ENCODE results near the gene CNTNAP2.

The CNTNAP2 gene

DNA sequence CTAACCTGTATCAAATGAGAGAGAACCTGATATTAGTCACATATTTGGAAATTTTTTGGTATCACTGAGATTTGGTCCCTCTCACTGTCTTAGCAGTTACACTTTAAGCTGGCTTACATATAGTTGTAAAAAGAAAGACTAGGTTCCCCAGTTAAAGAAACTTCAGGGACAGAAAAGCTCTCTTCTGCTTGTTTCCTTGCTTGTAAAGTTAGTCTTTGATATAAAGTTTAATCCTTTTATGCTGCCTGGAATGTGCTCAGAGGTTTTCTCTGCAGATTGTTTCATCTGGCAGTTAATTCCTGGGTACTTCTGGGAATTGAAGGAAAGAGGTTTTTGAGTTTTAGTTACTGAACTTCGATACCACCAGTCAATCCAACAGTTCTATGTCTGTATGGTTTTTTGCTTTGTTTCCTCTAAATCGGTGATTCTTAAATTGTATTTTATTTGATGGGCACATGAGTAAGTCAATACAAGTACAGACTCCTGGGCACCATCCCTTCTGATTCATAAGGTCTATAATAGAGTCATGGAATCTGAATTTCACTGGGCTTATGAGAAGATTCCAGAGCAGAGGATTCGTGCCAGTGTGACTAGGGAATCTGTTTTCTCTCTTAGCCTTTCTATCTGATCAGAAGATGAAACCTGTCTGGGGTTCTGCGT is 1393.1 kb downstream of the CNTNAP2 start:
- no CpG with 5 or more reads among the region's 4 CpGs for WGBS (ENCODE audit: insufficient coverage)
- ChIA-PET CTCF (no interaction called here), POLR2A (no interaction called here)
- Histone ChIP-seq H3K27me3 (replicated peaks in 2 of 5; ENCODE audit: control insufficient read depth in 4 of 5, insufficient read depth in 5 of 5, low read length in 4 of 5) (no peaks in the 10 kb centered on the region), H3K4me1 (ENCODE audit: control extremely low read depth in 1 of 4, control insufficient read depth in 4 of 4, insufficient read depth in 4 of 4, low read length in 3 of 4) (no peaks in the 10 kb centered on the region), H3K36me3 (ENCODE audit: control insufficient read depth in 4 of 4, insufficient read depth in 4 of 4, low read length in 3 of 4) (no peaks in the 10 kb centered on the region), H3K27ac (ENCODE audit: insufficient read depth in 1 of 2, low read depth in 1 of 2, low read length in 2 of 2, poor library complexity in 1 of 2, severe bottlenecking in 2 of 2) (no peak overlapping the region), H3K4me3 (ENCODE audit: control insufficient read depth in 1 of 7, extremely low read depth in 1 of 7, insufficient read depth in 4 of 7, low read depth in 2 of 7, low read length in 6 of 7) (no peak overlapping the region), H3K9me3 (ENCODE audit: control extremely low read depth in 1 of 5, control insufficient read depth in 4 of 5, insufficient read depth in 2 of 5, low read depth in 1 of 5, low read length in 4 of 5) (no peaks in the 10 kb centered on the region)
- DNase-seq = no peak

DNA sequence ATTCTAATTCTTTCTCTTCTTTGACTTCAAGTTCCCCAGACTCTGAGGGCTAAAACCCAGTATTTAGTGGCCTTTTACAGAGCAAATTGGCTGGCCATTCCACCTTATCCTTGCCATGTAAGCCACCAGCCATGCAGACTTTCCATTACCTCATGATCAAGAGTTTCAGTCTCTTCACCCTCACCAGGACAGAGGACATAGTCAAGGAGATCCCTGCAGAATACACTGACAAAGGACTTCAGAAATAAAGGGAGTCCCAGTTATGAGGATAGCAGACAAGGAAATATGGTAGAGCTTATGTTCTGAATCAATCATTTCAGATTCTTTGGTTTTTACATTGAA is 1393.6 kb downstream of the CNTNAP2 start:
- no peak for DNase-seq
- ChIA-PET CTCF (no interaction called here), POLR2A (no interaction called here)
- no peak overlapping the region for H3K4me3 ChIP-seq (ENCODE audit: control insufficient read depth in 1 of 7, extremely low read depth in 1 of 7, insufficient read depth in 4 of 7, low read depth in 2 of 7, low read length in 6 of 7)
- H3K27ac ChIP-seq (ENCODE audit: insufficient read depth in 1 of 2, low read depth in 1 of 2, low read length in 2 of 2, poor library complexity in 1 of 2, severe bottlenecking in 2 of 2) = no peak overlapping the region
- H3K36me3 ChIP-seq (ENCODE audit: control insufficient read depth in 4 of 4, insufficient read depth in 4 of 4, low read length in 3 of 4) = no peaks in the 10 kb centered on the region
- H3K9me3 ChIP-seq (ENCODE audit: control extremely low read depth in 1 of 5, control insufficient read depth in 4 of 5, insufficient read depth in 2 of 5, low read depth in 1 of 5, low read length in 4 of 5) = no peaks in the 10 kb centered on the region
- H3K27me3 ChIP-seq (replicated peaks in 2 of 5; ENCODE audit: control insufficient read depth in 4 of 5, insufficient read depth in 5 of 5, low read length in 4 of 5) = no peaks in the 10 kb centered on the region
- H3K4me1 ChIP-seq (ENCODE audit: control extremely low read depth in 1 of 4, control insufficient read depth in 4 of 4, insufficient read depth in 4 of 4, low read length in 3 of 4) = no peaks in the 10 kb centered on the region

DNA sequence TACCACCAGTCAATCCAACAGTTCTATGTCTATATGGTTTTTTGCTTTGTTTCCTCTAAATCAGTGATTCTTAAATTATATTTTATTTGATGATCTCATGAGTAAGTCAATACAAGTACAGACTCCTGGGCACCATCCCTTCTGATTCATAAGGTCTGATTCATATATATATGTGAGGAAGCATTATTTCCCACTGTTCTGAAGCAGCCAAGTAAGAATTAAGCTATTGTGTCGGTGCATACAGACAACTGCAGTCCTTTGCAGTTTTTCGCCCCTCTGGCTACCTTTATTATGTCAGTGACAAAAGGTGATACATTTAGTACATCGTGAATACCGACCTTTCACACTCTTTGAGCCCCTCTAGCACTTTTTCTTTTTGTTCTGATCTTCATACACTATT is 1394.3 kb downstream of the CNTNAP2 start:
- CTCF ChIA-PET = interaction anchor here (1.1 kb wide), 1 partner anchor 498 kb away, joined by 3 read pairs; no protein-coding TSS in a partner anchor
- DNase-seq = no peak
- no peak overlapping the region for H3K27ac ChIP-seq (ENCODE audit: insufficient read depth in 1 of 2, low read depth in 1 of 2, low read length in 2 of 2, poor library complexity in 1 of 2, severe bottlenecking in 2 of 2)
- no peaks in the 10 kb centered on the region for H3K4me1 ChIP-seq (ENCODE audit: control extremely low read depth in 1 of 4, control insufficient read depth in 4 of 4, insufficient read depth in 4 of 4, low read length in 3 of 4)
- WGBS (ENCODE audit: insufficient coverage) = 100% methylated on average over 3 of the region's 4 CpGs
- H3K27me3 ChIP-seq (replicated peaks in 2 of 5; ENCODE audit: control insufficient read depth in 4 of 5, insufficient read depth in 5 of 5, low read length in 4 of 5) = no peaks in the 10 kb centered on the region
- no peak overlapping the region for H3K4me3 ChIP-seq (ENCODE audit: control insufficient read depth in 1 of 7, extremely low read depth in 1 of 7, insufficient read depth in 4 of 7, low read depth in 2 of 7, low read length in 6 of 7)
- H3K9me3 ChIP-seq (ENCODE audit: control extremely low read depth in 1 of 5, control insufficient read depth in 4 of 5, insufficient read depth in 2 of 5, low read depth in 1 of 5, low read length in 4 of 5) = no peaks in the 10 kb centered on the region
- H3K36me3 ChIP-seq (ENCODE audit: control insufficient read depth in 4 of 4, insufficient read depth in 4 of 4, low read length in 3 of 4) = no peaks in the 10 kb centered on the region
- POLR2A ChIA-PET = no interaction called here

DNA sequence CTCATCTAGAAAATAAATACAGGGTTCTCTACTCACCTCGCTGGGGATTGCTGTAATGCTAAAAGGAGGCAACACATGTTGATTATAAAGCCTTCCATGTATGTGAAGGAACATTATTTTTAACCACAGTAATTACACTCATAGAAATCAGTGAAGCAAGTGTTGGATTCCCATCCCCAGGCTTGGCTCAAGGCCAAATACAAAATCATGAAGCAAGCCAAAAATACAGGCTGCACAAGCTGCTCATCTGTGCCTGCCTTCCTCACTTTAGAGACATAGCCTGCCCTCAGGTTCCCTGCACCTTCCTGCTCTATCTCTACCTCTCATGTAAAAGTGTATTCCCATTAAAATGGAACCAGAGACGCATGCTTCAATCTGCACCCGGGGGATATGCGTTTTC is 1396.8 kb downstream of the CNTNAP2 start:
- H3K9me3 ChIP-seq (ENCODE audit: control extremely low read depth in 1 of 5, control insufficient read depth in 4 of 5, insufficient read depth in 2 of 5, low read depth in 1 of 5, low read length in 4 of 5) = no peaks in the 10 kb centered on the region
- no peaks in the 10 kb centered on the region for H3K27me3 ChIP-seq (replicated peaks in 2 of 5; ENCODE audit: control insufficient read depth in 4 of 5, insufficient read depth in 5 of 5, low read length in 4 of 5)
- no peaks in the 10 kb centered on the region for H3K4me1 ChIP-seq (ENCODE audit: control extremely low read depth in 1 of 4, control insufficient read depth in 4 of 4, insufficient read depth in 4 of 4, low read length in 3 of 4)
- POLR2A ChIA-PET = no interaction called here
- CTCF ChIA-PET = no interaction called here
- H3K27ac ChIP-seq (ENCODE audit: insufficient read depth in 1 of 2, low read depth in 1 of 2, low read length in 2 of 2, poor library complexity in 1 of 2, severe bottlenecking in 2 of 2) = no peak overlapping the region
- H3K4me3 ChIP-seq (ENCODE audit: control insufficient read depth in 1 of 7, extremely low read depth in 1 of 7, insufficient read depth in 4 of 7, low read depth in 2 of 7, low read length in 6 of 7) = no peak overlapping the region
- DNase-seq = no peak
- WGBS (ENCODE audit: insufficient coverage) = 67% methylated on average over 3 of the region's 4 CpGs
- H3K36me3 ChIP-seq (ENCODE audit: control insufficient read depth in 4 of 4, insufficient read depth in 4 of 4, low read length in 3 of 4) = no peaks in the 10 kb centered on the region

DNA sequence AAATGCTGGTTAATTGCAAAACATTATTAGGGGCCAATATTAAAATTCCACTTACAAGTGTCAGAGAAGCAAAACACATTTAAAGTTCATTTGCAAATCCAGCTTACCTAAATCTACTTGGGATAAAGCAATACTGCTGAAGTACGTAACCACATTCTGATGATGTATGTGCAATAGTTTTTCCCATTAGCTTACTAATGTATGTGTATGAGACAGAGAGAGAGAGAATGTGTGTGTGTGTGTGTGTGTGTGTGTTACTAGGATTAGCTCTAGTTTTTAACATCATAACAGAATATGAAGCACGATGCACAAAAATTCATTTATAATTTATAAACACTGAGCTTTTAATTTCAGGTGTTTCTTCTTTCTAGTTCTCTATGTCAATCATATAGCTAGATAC is 1399.8 kb downstream of the CNTNAP2 start:
- ChIA-PET CTCF (no interaction called here), POLR2A (no interaction called here)
- DNase-seq = no peak

DNA sequence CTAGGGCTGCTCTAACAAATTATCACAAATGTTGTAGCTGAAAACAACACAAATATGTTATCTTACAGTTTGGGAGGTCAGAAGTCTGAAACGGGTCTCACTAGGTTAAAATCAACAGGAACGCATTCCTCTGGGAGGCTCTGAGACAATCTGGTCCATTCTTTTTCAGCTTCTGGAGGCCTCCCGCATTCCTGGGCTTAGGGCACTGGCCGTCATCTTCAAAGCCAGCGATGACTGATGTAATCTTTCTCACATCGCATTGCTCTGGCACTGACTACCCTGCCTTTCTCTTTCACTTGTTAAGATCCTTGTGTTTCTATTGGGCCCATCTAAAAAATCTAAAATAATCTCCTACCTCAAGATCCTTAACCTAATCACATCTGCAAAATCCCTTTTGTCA is 1402.5 kb downstream of the CNTNAP2 start:
- Histone ChIP-seq H3K9me3 (ENCODE audit: control extremely low read depth in 1 of 5, control insufficient read depth in 4 of 5, insufficient read depth in 2 of 5, low read depth in 1 of 5, low read length in 4 of 5) (peaks cover 0 to 1% (median 0%) of the 10 kb centered on the region in 5 experiments), H3K4me1 (ENCODE audit: control extremely low read depth in 1 of 4, control insufficient read depth in 4 of 4, insufficient read depth in 4 of 4, low read length in 3 of 4) (no peaks in the 10 kb centered on the region), H3K27me3 (replicated peaks in 2 of 5; ENCODE audit: control insufficient read depth in 4 of 5, insufficient read depth in 5 of 5, low read length in 4 of 5) (no peaks in the 10 kb centered on the region), H3K27ac (ENCODE audit: insufficient read depth in 1 of 2, low read depth in 1 of 2, low read length in 2 of 2, poor library complexity in 1 of 2, severe bottlenecking in 2 of 2) (no peak overlapping the region), H3K4me3 (ENCODE audit: control insufficient read depth in 1 of 7, extremely low read depth in 1 of 7, insufficient read depth in 4 of 7, low read depth in 2 of 7, low read length in 6 of 7) (no peak overlapping the region), H3K36me3 (ENCODE audit: control insufficient read depth in 4 of 4, insufficient read depth in 4 of 4, low read length in 3 of 4) (no peaks in the 10 kb centered on the region)
- DNase-seq = no peak
- ChIA-PET CTCF (no interaction called here), POLR2A (no interaction called here)
- 98% methylated on average over 6 of the region's 6 CpGs for WGBS (ENCODE audit: insufficient coverage)

More for the DNA sequence above, 1399.8 kb downstream of the CNTNAP2 start:
- H3K4me3 ChIP-seq (ENCODE audit: control insufficient read depth in 1 of 7, extremely low read depth in 1 of 7, insufficient read depth in 4 of 7, low read depth in 2 of 7, low read length in 6 of 7) = no peak overlapping the region
- no CpG with 5 or more reads among the region's 2 CpGs for WGBS (ENCODE audit: insufficient coverage)
- no peaks in the 10 kb centered on the region for H3K27me3 ChIP-seq (replicated peaks in 2 of 5; ENCODE audit: control insufficient read depth in 4 of 5, insufficient read depth in 5 of 5, low read length in 4 of 5)
- H3K9me3 ChIP-seq (ENCODE audit: control extremely low read depth in 1 of 5, control insufficient read depth in 4 of 5, insufficient read depth in 2 of 5, low read depth in 1 of 5, low read length in 4 of 5) = peaks cover 0 to 1% (median 0%) of the 10 kb centered on the region in 5 experiments
- no peaks in the 10 kb centered on the region for H3K4me1 ChIP-seq (ENCODE audit: control extremely low read depth in 1 of 4, control insufficient read depth in 4 of 4, insufficient read depth in 4 of 4, low read length in 3 of 4)
- H3K27ac ChIP-seq (ENCODE audit: insufficient read depth in 1 of 2, low read depth in 1 of 2, low read length in 2 of 2, poor library complexity in 1 of 2, severe bottlenecking in 2 of 2) = no peak overlapping the region
- H3K36me3 ChIP-seq (ENCODE audit: control insufficient read depth in 4 of 4, insufficient read depth in 4 of 4, low read length in 3 of 4) = no peaks in the 10 kb centered on the region

DNA sequence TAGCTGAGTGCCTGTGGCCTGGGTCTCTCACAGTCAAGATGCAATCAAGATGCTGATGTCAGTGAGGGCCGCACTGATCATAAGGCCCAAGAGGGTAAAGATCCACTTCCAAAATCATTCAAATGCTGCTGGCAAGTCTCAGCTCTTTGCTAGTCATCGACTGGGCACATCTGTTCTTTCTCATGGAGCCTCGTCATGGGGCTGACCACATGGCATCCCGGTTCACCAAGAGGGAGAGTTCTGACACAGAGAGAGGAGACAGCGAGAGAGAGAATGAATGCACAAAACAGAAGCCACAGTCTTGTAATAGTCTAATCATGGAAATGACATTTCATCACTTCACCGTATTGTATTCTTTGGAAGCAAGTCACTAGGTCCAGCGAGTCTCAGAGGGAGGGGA is 1406.5 kb downstream of the CNTNAP2 start:
- POLR2A ChIA-PET = no interaction called here
- no peak overlapping the region for H3K4me3 ChIP-seq (ENCODE audit: control insufficient read depth in 1 of 7, extremely low read depth in 1 of 7, insufficient read depth in 4 of 7, low read depth in 2 of 7, low read length in 6 of 7)
- H3K36me3 ChIP-seq (ENCODE audit: control insufficient read depth in 4 of 4, insufficient read depth in 4 of 4, low read length in 3 of 4) = no peaks in the 10 kb centered on the region
- DNase-seq = no peak
- no peaks in the 10 kb centered on the region for H3K4me1 ChIP-seq (ENCODE audit: control extremely low read depth in 1 of 4, control insufficient read depth in 4 of 4, insufficient read depth in 4 of 4, low read length in 3 of 4)
- CTCF ChIA-PET = no interaction called here
- H3K9me3 ChIP-seq (ENCODE audit: control extremely low read depth in 1 of 5, control insufficient read depth in 4 of 5, insufficient read depth in 2 of 5, low read depth in 1 of 5, low read length in 4 of 5) = peaks cover 0 to 1% (median 0%) of the 10 kb centered on the region in 5 experiments
- WGBS (ENCODE audit: insufficient coverage) = 91% methylated on average over 6 of the region's 7 CpGs
- no peak overlapping the region for H3K27ac ChIP-seq (ENCODE audit: insufficient read depth in 1 of 2, low read depth in 1 of 2, low read length in 2 of 2, poor library complexity in 1 of 2, severe bottlenecking in 2 of 2)
- H3K27me3 ChIP-seq (replicated peaks in 2 of 5; ENCODE audit: control insufficient read depth in 4 of 5, insufficient read depth in 5 of 5, low read length in 4 of 5) = no peaks in the 10 kb centered on the region

Measured in common myeloid progenitor, CD34-positive (primary cell).